CD14-positive monocyte (primary cell): ENCODE measurements around the gene MRGPRD. TPM values are rescaled to one million over a fixed set of nuclear protein-coding genes. Genes with fewer than 3 reads are reported as not detected.

Experiments
- DNase-seq, 3 donors: peaks; one replicate each; pipeline ENCODE4 v3.0.0-alpha.2; 2011 to 2022
- H2AFZ ChIP-seq: 2 replicates; pipeline ENCODE4 v1.6.0; 2012; ENCODE audit warnings: mild to moderate bottlenecking, low read depth, low read length, inconsistent platforms; ENCODE audit not compliant: insufficient read depth, poor library complexity, severe bottlenecking
- H3K27ac ChIP-seq, 2 donors: 1 replicate in 1 of 2; 2 replicates in 1 of 2; pipeline ENCODE4 v1.5.1; 2012 to 2013; ENCODE audit warnings: low read length in 2 of 2, control low read depth in 1 of 2, inconsistent platforms in 1 of 2, low read depth in 1 of 2, mild to moderate bottlenecking in 1 of 2
- H3K27me3 ChIP-seq, 2 donors: one replicate each; pipeline versions ENCODE4 v1.6.0 to v1.6.1; 2011 to 2013; ENCODE audit warnings: low read length in 2 of 2; ENCODE audit not compliant: control insufficient read depth in 2 of 2, insufficient read depth in 2 of 2
- H3K36me3 ChIP-seq, 2 donors: replicated peaks in 1 of 2; 1 replicate in 1 of 2; 2 replicates in 1 of 2; pipeline versions ENCODE4 v1.5.1 to v1.6.1; 2012 to 2013; ENCODE audit warnings: low read length in 2 of 2, control low read depth in 1 of 2, inconsistent platforms in 1 of 2, mild to moderate bottlenecking in 1 of 2; ENCODE audit not compliant: insufficient read depth in 2 of 2, control insufficient read depth in 1 of 2
- H3K4me1 ChIP-seq, 2 donors: 1 replicate in 1 of 2; 2 replicates in 1 of 2; pipeline versions ENCODE4 v1.5.1 to v1.6.1; 2012 to 2013; ENCODE audit warnings: low read length in 2 of 2, control low read depth in 1 of 2, inconsistent platforms in 1 of 2, mild to moderate bottlenecking in 1 of 2, moderate library complexity in 1 of 2; ENCODE audit not compliant: insufficient read depth in 2 of 2, control insufficient read depth in 1 of 2
- H3K4me2 ChIP-seq: replicated peaks from 2 replicates; pipeline ENCODE3; 2012; ENCODE audit warnings: low read length, moderate library complexity, mild to moderate bottlenecking; ENCODE audit not compliant: poor library complexity, severe bottlenecking; ENCODE audit errors: extremely low read depth
- H3K4me3 ChIP-seq, 3 experiments: fragments of 200-600 bp in 1 of 3; sonication (generic) in 1 of 3; replicated peaks in 1 of 3; 1 replicate in 2 of 3; 2 replicates in 1 of 3; pipeline ENCODE4 v1.5.1; 2011 to 2013; ENCODE audit warnings: low read length in 3 of 3, mild to moderate bottlenecking in 3 of 3, control low read depth in 2 of 3, low read depth in 2 of 3, inconsistent platforms in 1 of 3, moderate library complexity in 1 of 3
- H3K79me2 ChIP-seq: 2 replicates; pipeline ENCODE4 v1.6.0; 2012; ENCODE audit warnings: mild to moderate bottlenecking, control low read depth, inconsistent platforms, low read length, moderate library complexity; ENCODE audit not compliant: insufficient read depth
- H3K9ac ChIP-seq: 2 replicates; pipeline ENCODE4 v1.6.0; 2017; ENCODE audit warnings: low read length, mild to moderate bottlenecking; ENCODE audit not compliant: insufficient read depth, poor library complexity, severe bottlenecking
- H3K9me3 ChIP-seq, 2 donors: replicated peaks in 1 of 2; 1 replicate in 1 of 2; 2 replicates in 1 of 2; pipeline versions ENCODE4 v1.5.1 to v1.6.1; 2012 to 2013; ENCODE audit warnings: low read length in 2 of 2, control low read depth in 1 of 2; ENCODE audit not compliant: control insufficient read depth in 1 of 2, insufficient read depth in 1 of 2
- H4K20me1 ChIP-seq: 2 replicates; pipeline ENCODE4 v1.6.0; 2012; ENCODE audit warnings: mild to moderate bottlenecking, low read length, control low read depth, moderate library complexity; ENCODE audit not compliant: insufficient read depth
- H3K27ac Mint-ChIP-seq, 7 donors: one replicate each; pipeline ENCODE4 v1.8.0; 2020; ENCODE audit warnings: mild to moderate bottlenecking in 7 of 7, mixed read lengths in 7 of 7, moderate library complexity in 6 of 7, inconsistent platforms in 2 of 7
- H3K27me3 Mint-ChIP-seq, 3 donors: one replicate each; pipeline ENCODE4 v1.8.0; 2021 to 2022; ENCODE audit warnings: low read depth in 3 of 3, mild to moderate bottlenecking in 3 of 3, mixed read lengths in 3 of 3, moderate library complexity in 3 of 3, inconsistent platforms in 1 of 3
- H3K36me3 Mint-ChIP-seq, 2 donors: one replicate each; pipeline ENCODE4 v1.8.0; 2020; ENCODE audit warnings: mixed read lengths in 2 of 2, inconsistent platforms in 1 of 2, mild to moderate bottlenecking in 1 of 2
- H3K4me1 Mint-ChIP-seq: one replicate; pipeline ENCODE4 v1.8.0; 2020; ENCODE audit warnings: mild to moderate bottlenecking, mixed read lengths
- H3K4me3 Mint-ChIP-seq, 2 donors: one replicate each; pipeline ENCODE4 v1.8.0; 2020; ENCODE audit warnings: mild to moderate bottlenecking in 2 of 2, mixed read lengths in 2 of 2, moderate library complexity in 1 of 2
- H3K9me3 Mint-ChIP-seq, 7 donors: one replicate each; pipeline ENCODE4 v1.8.0; 2020 to 2022; ENCODE audit warnings: mixed read lengths in 7 of 7, mild to moderate bottlenecking in 6 of 7, moderate library complexity in 6 of 7, inconsistent platforms in 2 of 7
- CTCF ChIP-seq: fragments of 200-600 bp; IDR thresholded peaks from one replicate; pipeline ENCODE4 v1.8.0; 2022; ENCODE audit warnings: antibody characterized with exemption, mild to moderate bottlenecking
- WGBS: methylation state at CpG from one replicate; pipeline ENCODE4 v1.1.5; 2013; ENCODE audit warnings: missing lambda C conversion rate; ENCODE audit not compliant: insufficient coverage; 5-methylcytosine and 5-hydroxymethylcytosine counted together
- intact Hi-C, 2 donors: fragments of 100-400 bp; cut with micrococcal nuclease; formaldehyde crosslinking; loops; one replicate each; pipeline versions ENCODE4 v1.15.0 to v1.15.1; 2023
- polyA plus RNA-seq, 3 donors: library from polyadenylated mRNA; depleted of rRNA in 1 of 3; unstranded in 2 of 3; stranded (reverse) in 1 of 3; fragments of 300-500 nt in 2 of 3; fragments of >200 nt in 1 of 3; fragmentation: Illumina TruSeq in 2 of 3; gene quantifications; 1 replicate in 2 of 3; 2 replicates in 1 of 3; pipeline ENCODE4 v1.2.3, GENCODE V29; 2012 to 2021

Gene MRGPRD
- polyA plus RNA-seq, 3 donors = not detected

GRCh38 chr11:68939583-68940555, 40.9 kb downstream of the MRGPRD start:
- TF ChIP-seq CTCF = no peak
- Histone ChIP-seq H3K9me3 (no peaks in the 10 kb centered on the region), H3K36me3 (peaks cover 54 to 68% of the 10 kb centered on the region in 2 donors), H3K79me2 (no peaks in the 10 kb centered on the region), H3K4me3 (no peak overlapping the region), H3K27ac (no peak overlapping the region), H3K4me1 (no peaks in the 10 kb centered on the region), H4K20me1 (no peaks in the 10 kb centered on the region), H3K9ac (no peak overlapping the region), H3K27me3 (no peaks in the 10 kb centered on the region), H3K4me2 (no peak overlapping the region), H2AFZ (no peak overlapping the region)
- H3K27me3 Mint-ChIP-seq = no peaks in the 10 kb centered on the region
- H3K27ac Mint-ChIP-seq = no peak overlapping the region
- no peak overlapping the region for H3K4me3 Mint-ChIP-seq
- peaks cover 3% of the 10 kb centered on the region for H3K4me1 Mint-ChIP-seq
- no peak for DNase-seq
- WGBS = 81% methylated on average over 22 of the region's 33 CpGs
- H3K36me3 Mint-ChIP-seq = peaks cover 52 to 67% of the 10 kb centered on the region in 2 donors
- H3K9me3 Mint-ChIP-seq = no peaks in the 10 kb centered on the region
- intact Hi-C loops = no loop called here

GRCh38 chr11:68938816-68939582, 41.8 kb downstream of the MRGPRD start:
- H2AFZ ChIP-seq = no peak overlapping the region
- H3K4me2 ChIP-seq = no peak overlapping the region
- no peak overlapping the region for H3K9ac ChIP-seq
- Mint-ChIP-seq H3K4me1 (peaks cover 3% of the 10 kb centered on the region), H3K36me3 (peaks cover 59 to 76% of the 10 kb centered on the region in 2 donors), H3K4me3 (no peak overlapping the region), H3K9me3 (no peaks in the 10 kb centered on the region), H3K27me3 (no peaks in the 10 kb centered on the region), H3K27ac (peak overlapping the region in 3 of 7 donors; percentile 32 to 70 (median 46))
- no peaks in the 10 kb centered on the region for H3K4me1 ChIP-seq
- H3K79me2 ChIP-seq = no peaks in the 10 kb centered on the region
- TF ChIP-seq CTCF = no peak
- no peak overlapping the region for H3K27ac ChIP-seq
- H3K36me3 ChIP-seq = peaks cover 62 to 77% of the 10 kb centered on the region in 2 donors
- H4K20me1 ChIP-seq = no peaks in the 10 kb centered on the region
- 75% methylated on average over 14 of the region's 17 CpGs for WGBS
- no peak overlapping the region for H3K4me3 ChIP-seq
- intact Hi-C loops = no loop called here
- H3K9me3 ChIP-seq = no peaks in the 10 kb centered on the region
- no peak for DNase-seq
- no peaks in the 10 kb centered on the region for H3K27me3 ChIP-seq
